SK-N-MC (cell line): ENCODE data around the gene ITGA7.

Source experiments
- EZH2 ChIP-seq: fragments of 200-600 bp; sonication (generic); IDR thresholded peaks from one replicate; pipeline ENCODE4 v1.6.1; 2017; ENCODE audit warnings: antibody characterized with exemption
- FOXP2 ChIP-seq: optimal IDR thresholded peaks from 2 replicates; pipeline ENCODE3; 2011; ENCODE audit warnings: mild to moderate bottlenecking, moderate library complexity; ENCODE audit not compliant: insufficient read depth; ENCODE audit errors: extremely low read length, control extremely low read depth
- POLR2AphosphoS5 ChIP-seq: IDR thresholded peaks from 2 replicates; pipeline ENCODE4 v1.6.1; 2012; ENCODE audit warnings: mild to moderate bottlenecking, low read depth, low read length, borderline replicate concordance

- no peak for TF ChIP-seq EZH2
- TF ChIP-seq POLR2AphosphoS5, result no peak
- TF ChIP-seq FOXP2, result no peak
Measured at GRCh38 chr12:55642669-55643068, 65.0 kb downstream of the ITGA7 start.
